Choroid plexus epithelial cell (primary cell): ENCODE measurements around the gene RASGRF1.
"Not testable (repeated sequence)": the region's sequence is repeated elsewhere in the genome, so short reads cannot be mapped to it uniquely, and the experiment has no call there.

Experiments used
- DNase-seq: peaks from one replicate; pipeline ENCODE4 v3.0.0-alpha.2; 2010; ENCODE audit warnings: low read depth
- H3K4me3 ChIP-seq: 2 replicates; pipeline ENCODE4 v1.5.1; 2011; ENCODE audit warnings: low read depth, mild to moderate bottlenecking, control low read depth, low read length, moderate library complexity
- CTCF ChIP-seq: conservative IDR thresholded peaks from 2 replicates; pipeline ENCODE4 v1.5.1; 2011; ENCODE audit warnings: low read depth, mild to moderate bottlenecking, control low read depth, inconsistent platforms, low read length, moderate library complexity

RASGRF1 gene

GRCh38 chr15:79027532-79028410, 62.8 kb downstream of the RASGRF1 start:
- TF ChIP-seq CTCF = no peak
- no peak overlapping the region for H3K4me3 ChIP-seq
- DNase-seq = no peak

- no peak overlapping the region for H3K4me3 ChIP-seq
- no peak for TF ChIP-seq CTCF
- DNase-seq = no peak
These were observed 64.8 kb downstream of the RASGRF1 start for GRCh38 chr15:79025802-79026201.

GRCh38 chr15:79025201-79025600, 65.4 kb downstream of the RASGRF1 start:
- no peak for TF ChIP-seq CTCF
- H3K4me3 ChIP-seq = no peak overlapping the region
- DNase-seq = no peak

GRCh38 chr15:79024493-79024892, 66.1 kb downstream of the RASGRF1 start:
- not testable (repeated sequence) for H3K4me3 ChIP-seq, DNase-seq

- TF ChIP-seq CTCF = no peak
- no peak overlapping the region for H3K4me3 ChIP-seq
- no peak for DNase-seq
These were observed 66.7 kb downstream of the RASGRF1 start for GRCh38 chr15:79023918-79024317.

GRCh38 chr15:79023546-79023890, 67.1 kb downstream of the RASGRF1 start:
- H3K4me3 ChIP-seq = no peak overlapping the region
- TF ChIP-seq CTCF = no peak
- no peak for DNase-seq

- TF ChIP-seq CTCF = no peak
- DNase-seq = no peak
These were observed 71.6 kb downstream of the RASGRF1 start for GRCh38 chr15:79018960-79019359.

More at GRCh38 chr15:79018960-79019359, 71.6 kb downstream of the RASGRF1 start:
- H3K4me3 ChIP-seq = no peak overlapping the region
